NCI-H748 treated with DMSO at 0.1 percent for 48 hours (cell line): ENCODE results near the gene SEMA6A.
A peak's percentile ranks its signal among the peaks of the same experiment; 100 is the strongest.

Experiments
- DNase-seq: peaks from one replicate; lab custom pipeline; 2025; lab: John Stamatoyannopoulos, UW

SEMA6A gene, protein sequence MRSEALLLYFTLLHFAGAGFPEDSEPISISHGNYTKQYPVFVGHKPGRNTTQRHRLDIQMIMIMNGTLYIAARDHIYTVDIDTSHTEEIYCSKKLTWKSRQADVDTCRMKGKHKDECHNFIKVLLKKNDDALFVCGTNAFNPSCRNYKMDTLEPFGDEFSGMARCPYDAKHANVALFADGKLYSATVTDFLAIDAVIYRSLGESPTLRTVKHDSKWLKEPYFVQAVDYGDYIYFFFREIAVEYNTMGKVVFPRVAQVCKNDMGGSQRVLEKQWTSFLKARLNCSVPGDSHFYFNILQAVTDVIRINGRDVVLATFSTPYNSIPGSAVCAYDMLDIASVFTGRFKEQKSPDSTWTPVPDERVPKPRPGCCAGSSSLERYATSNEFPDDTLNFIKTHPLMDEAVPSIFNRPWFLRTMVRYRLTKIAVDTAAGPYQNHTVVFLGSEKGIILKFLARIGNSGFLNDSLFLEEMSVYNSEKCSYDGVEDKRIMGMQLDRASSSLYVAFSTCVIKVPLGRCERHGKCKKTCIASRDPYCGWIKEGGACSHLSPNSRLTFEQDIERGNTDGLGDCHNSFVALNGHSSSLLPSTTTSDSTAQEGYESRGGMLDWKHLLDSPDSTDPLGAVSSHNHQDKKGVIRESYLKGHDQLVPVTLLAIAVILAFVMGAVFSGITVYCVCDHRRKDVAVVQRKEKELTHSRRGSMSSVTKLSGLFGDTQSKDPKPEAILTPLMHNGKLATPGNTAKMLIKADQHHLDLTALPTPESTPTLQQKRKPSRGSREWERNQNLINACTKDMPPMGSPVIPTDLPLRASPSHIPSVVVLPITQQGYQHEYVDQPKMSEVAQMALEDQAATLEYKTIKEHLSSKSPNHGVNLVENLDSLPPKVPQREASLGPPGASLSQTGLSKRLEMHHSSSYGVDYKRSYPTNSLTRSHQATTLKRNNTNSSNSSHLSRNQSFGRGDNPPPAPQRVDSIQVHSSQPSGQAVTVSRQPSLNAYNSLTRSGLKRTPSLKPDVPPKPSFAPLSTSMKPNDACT

GRCh38 chr5:116574367-116575325 is at the start of gene SEMA6A:
Gene SEMA6A (minus strand): TSS chr5:116574823. CDS start chr5:116504944, 69,879 bp downstream.
- peak; percentile 91 for DNase-seq

- DNase-seq: no peak
Observed at GRCh38 chr5:116622375-116623050, 47.9 kb upstream of the SEMA6A start.

- DNase-seq: no peak
Observed at GRCh38 chr5:116621599-116621998, 47.0 kb upstream of the SEMA6A start.

- DNase-seq: no peak
Observed at GRCh38 chr5:116616876-116617275, 42.3 kb upstream of the SEMA6A start.

DNA sequence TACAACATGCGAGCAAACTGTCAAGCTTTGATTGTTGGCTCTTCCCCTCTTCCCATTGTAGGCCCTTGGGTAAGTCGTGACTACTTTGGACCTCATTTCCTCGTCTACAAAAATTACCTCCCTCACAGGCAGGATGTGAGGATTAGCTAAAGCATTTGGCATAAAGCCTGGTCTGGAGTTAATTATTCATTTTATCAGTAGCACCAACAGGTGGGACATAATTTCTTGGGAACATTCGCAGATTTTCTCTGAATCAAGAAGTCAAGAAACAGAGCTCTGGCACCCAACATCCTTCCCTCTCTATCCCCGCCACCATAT is 39.9 kb upstream of the SEMA6A start:
- DNase-seq: no peak

DNA sequence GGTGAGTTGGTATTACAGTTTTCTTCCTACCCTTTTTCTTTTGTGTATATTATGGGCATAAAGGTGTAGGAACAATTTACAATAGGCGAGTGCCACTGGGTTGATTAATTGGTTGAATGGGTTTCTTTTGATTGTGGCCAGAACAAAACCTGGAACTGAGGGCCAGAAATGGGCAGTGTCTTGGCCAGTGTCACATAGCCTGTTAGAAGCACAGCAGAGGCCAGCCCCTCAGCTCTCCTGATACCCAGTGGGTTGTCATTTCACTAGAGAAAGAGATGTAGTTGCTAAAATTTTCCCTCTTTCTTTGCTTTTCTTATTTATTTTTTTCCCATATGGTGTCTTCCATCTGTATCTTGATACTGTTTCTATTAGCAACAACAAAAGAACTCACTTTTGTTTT is 38.8 kb upstream of the SEMA6A start:
- DNase-seq: no peak

DNA sequence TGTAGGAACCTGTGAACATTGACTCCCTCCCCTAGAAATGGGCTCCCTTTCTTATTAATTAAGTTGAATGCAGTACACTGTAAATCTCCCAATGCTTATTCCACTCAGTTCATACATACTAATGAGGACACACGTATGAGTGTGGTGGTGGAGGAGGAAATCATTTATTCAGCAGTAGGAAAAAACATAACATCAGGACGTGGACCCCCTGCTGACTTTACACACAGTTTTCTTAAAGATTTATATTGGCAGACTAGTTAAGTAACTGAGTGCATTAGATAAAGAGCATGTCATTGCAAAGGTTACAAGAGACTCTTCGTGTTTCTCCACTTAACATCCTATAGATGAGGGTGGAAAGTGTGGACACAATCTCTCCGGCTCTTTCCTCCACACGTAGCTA is 37.8 kb upstream of the SEMA6A start:
- no peak for DNase-seq

DNA sequence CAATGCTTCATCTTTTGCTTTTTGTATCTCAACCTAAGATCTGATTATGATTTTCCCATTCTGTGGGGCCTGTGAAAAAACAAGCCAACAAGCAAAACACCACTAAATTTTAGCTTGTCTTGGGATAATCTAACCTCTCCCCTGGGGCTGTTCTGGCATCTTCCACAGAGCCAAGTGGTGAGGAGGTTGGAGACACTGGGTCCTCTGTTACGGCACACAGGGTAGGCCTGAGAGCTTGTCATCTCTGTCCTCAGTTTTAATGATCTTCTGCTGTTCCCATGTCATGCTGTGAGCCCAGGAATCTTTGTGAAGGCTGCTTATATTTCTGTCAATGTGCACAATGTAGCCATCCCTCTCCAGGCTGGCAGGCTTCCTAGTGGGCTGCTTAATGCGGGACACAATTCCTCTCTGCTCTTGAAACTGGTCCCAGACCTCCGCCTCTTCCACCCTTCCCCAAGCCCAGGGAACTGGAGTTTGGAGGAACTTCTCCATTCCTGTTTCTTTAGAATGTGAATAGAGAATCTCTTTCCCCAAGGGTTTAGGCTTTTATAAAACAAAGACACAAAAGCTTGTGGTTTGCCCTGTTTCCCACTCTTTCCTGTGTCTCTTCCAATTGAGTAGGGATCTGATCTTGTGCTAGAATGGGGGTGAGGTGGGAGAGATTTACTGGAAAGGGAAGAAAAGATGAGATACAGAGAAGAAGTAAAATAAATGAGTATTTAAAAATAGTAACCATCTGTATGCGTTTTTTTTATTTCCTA is 30.9 kb upstream of the SEMA6A start:
- no peak for DNase-seq

DNA sequence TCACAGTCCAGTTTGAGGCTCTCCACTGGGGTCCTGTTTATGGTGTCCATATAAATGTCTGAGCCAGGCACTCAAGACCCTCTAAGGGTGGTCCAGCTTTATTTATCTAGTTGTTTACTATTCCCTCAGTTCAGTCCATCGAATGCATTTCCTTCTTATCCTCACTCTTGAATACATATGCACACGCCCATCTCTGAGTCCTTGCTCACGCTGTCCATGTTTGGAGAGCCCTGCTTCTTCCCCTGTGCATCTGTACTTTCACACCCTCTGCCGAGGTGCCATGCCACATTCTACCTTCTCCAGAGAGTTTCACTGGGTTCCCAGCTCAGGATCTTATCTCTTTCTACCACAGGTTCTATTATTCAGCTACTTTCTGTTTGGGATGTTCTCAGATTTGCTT is 30.2 kb upstream of the SEMA6A start:
- DNase-seq: no peak

GRCh38 chr5:116600876-116601275 is 26.3 kb upstream of the SEMA6A start:
- no peak for DNase-seq

GRCh38 chr5:116598911-116599310 is 24.3 kb upstream of the SEMA6A start:
- DNase-seq: no peak

DNA sequence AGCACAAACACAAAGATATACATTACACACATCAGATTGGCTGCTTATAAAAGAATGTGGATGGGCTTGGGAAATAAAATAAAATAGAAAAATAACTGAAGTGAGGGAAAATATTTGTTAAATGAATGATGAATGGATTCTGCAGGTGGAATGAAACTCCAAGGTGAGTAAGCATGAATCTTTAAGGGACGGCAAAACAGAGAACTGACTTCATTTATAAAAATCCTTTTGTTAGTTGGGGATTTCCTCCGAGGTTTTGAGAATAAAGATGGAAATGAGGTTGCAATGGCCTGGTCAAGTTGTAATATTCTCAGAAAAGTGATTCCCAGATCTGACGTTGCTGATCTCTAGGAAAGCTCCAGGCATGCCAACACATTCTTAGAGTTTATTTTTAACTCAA is 20.9 kb upstream of the SEMA6A start:
- DNase-seq: no peak

- DNase-seq: no peak
Observed at GRCh38 chr5:116593340-116593739, 18.7 kb upstream of the SEMA6A start.

- no peak for DNase-seq
Observed at GRCh38 chr5:116585227-116585626, 10.6 kb upstream of the SEMA6A start.

GRCh38 chr5:116583862-116584222 is 9.2 kb upstream of the SEMA6A start:
- DNase-seq: no peak

DNA sequence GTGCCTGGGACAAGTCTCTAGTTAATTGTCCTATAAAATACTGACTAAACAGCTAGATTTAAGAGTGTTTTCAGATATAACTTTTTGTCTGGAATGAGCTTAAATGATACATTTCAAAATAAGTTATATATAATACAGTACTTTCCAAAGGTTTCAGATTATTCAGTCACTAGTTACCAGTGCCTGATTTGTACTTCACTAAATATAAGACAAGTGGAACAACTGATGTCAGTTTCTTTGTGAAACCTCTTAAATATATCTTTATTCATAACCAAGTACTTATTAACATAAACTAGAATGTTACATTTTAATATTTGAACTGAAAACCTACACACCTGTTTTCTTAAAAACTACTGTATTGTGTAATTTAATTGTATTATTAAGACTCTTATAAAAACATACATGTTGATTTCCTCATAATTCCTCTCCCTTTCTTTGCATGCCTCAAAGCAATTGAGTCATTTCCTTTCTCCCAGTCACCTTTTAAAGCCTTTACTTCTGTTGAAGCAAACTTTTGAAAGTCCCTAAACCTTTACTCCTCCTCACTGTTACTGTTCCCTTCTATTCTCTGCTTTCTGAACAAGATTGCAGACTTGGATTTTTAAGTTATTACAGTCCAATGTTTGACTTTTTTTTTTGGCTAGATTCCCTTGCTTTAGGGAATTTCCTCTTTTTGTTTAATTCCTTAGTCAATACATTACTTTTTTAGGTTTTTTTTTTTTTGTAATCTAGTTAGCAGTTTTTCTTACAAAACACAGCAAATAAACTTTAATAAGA is 8.7 kb upstream of the SEMA6A start:
- no peak for DNase-seq

DNA sequence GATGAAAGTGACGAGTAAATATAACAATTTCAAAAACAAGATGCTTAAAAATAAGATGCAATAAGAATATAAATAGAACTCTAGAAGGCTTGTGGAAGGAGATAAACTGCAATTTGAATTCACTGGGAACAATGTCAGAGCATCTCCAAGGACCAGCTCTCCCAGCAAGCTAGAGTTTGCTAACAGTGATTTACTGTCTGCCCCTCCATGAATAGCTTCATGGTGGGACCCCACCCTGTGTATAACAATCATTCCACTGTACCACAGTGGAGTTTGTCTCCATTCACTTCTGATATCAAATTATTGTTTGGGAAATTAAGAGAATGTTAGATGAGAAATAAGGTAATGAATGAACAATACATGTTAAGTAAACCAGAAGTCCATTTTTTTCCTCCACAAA is 7.3 kb upstream of the SEMA6A start:
- no peak for DNase-seq

DNA sequence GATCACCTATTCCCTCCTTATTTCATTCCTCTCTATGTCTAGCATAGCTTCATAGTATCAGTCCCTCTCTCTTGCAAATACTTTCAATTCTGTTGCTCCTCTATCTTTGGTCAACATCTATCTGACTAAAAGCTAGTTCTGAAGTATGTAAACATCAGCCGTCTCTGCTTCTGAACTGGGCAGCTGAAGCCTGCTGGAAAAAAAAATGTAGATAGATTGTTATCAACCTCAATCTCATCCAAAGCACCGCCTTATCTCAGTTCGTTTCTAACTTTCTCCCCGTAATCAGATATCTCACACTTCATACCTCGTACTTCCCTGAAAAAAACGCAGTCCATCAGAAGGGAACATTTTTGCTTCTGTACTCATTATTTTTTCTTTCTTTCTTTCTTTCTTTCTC is 4.5 kb upstream of the SEMA6A start:
- no peak for DNase-seq

DNA sequence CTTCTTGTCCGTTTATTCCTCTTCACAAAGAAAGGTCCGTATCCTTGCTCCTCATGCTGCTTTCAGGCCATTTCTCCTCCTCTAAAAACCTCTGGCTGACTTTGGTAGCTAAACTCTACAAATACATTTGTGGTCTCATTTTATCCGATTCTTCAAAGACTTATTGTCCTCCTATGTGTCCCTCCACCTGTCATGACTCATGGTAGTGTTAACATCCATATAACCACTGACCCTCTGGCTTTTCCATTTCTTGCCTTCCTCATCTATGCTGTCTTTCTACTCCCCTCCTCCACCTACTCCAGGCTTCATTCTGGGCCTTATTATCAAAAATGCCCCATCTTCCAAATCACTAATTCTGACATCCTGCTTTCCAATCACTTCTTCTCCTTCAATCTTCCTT is 4.1 kb upstream of the SEMA6A start:
- no peak for DNase-seq
